GM12873 (cell line): ENCODE data around the gene TKT.

Source experiments
- CTCF ChIP-seq: IDR thresholded peaks from 2 replicates; pipeline ENCODE4 v1.5.1; 2012; ENCODE audit warnings: low read depth, mild to moderate bottlenecking, moderate library complexity, low read length, control low read depth; ENCODE audit not compliant: insufficient read depth; ENCODE audit errors: missing control alignments

Gene TKT

GRCh38 chr3:53258600-53259426 is 3.0 kb upstream of the TKT start:
- TF ChIP-seq CTCF, result no peak

DNA sequence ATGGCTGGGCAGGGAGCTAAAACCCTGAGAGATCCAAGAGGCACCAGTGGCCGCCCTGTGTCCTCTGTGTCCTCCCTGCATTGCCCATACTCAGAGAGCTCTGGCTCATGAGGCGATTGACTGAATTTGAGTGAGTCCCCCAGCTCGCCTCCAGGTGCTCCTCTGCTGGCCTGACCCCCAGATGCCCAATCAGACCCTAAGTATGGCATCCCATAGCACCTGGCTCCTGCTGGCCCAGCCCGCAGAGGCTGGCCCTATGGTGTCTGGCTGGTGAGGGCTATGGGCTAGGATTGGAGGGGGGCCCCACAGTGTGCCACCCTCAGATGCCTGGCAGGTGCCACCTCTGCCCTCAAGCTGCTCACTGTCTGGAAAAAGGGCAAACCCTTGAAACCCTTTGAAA is 1.6 kb upstream of the TKT start:
- TF ChIP-seq CTCF, result no peak

DNA sequence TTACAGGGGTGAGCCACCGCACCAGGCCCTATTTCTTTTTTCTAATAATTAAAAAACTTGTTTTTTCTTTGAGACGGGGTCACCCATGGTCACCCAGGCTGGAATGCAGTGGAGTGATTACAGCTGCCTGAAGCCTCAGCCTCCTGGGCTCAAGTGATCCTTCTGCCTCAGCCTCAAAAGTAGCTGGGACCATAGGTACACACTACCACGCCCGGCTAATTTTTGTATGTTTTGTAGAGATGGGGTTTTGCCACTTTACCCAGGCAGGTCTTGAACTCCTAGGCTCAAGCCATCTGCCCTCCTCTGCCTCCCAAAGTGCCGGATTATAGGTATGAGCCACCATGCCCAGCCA is 858 bp upstream of the TKT start:
- TF ChIP-seq CTCF, result no peak

GRCh38 chr3:53255423-53255774 is 423 bp downstream of the TKT start:
- no peak for TF ChIP-seq CTCF

- no peak for TF ChIP-seq CTCF
Measured at GRCh38 chr3:53254509-53255422, 1.1 kb downstream of the TKT start.

GRCh38 chr3:53253707-53254508 is 1.9 kb downstream of the TKT start:
- no peak for TF ChIP-seq CTCF
